Retinal pigment epithelial cell (primary cell): ENCODE measurements around the gene RMC1.
A peak's percentile ranks its signal among the peaks of the same experiment; 100 is the strongest.

ENCODE experiments used
- DNase-seq: peaks from one replicate; pipeline ENCODE4 v3.0.0-alpha.2; 2010; ENCODE audit warnings: low read depth
- H3K4me3 ChIP-seq: 2 replicates; pipeline ENCODE4 v1.5.1; 2011; ENCODE audit warnings: mild to moderate bottlenecking, low read length, control low read depth, moderate library complexity
- CTCF ChIP-seq: conservative IDR thresholded peaks from 2 replicates; pipeline ENCODE4 v1.5.1; 2011; ENCODE audit warnings: low read depth, low read length, control low read depth, inconsistent platforms

The RMC1 gene

DNA sequence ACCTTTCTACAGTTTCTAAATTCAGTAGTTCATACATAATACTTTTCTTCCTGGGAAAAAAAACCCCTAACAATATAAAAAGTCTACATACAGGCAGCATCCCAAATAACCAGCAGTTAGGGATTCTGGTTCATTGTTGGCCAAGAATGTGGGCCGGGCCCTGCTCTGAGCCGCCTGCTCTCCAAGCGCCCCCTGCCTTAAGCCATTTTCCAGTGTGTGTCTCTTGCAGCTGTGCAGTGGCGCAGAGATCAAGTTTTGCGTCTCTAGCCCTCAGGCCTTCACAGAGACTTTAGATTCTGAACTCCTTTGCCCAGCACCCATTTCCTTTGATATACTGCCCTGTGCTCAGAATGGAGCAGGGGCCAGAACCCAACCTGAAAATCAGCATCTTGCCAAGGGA lies 32.9 kb downstream of the RMC1 start:
- no peak for DNase-seq
- TF ChIP-seq CTCF, result no peak
- H3K4me3 ChIP-seq, result no peak overlapping the region

DNA sequence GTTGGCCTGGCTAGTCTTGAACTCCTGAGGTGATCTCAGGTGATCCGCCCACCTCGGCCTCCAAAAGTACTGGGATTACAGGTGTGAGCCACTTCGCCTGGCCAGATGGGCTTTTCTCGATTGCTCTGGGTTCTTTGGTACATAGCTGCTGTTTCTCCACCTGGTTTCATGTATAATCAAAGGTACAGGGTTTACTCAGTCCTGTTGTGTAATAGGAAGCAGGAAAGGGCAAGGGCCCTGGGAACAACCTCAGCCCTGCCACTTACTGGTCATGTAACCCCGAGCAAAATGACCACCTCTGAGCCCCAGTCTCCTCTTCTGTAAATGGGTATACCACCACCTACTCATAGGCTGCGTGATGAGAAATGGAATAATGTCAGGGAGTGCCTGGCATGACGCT lies 34.0 kb downstream of the RMC1 start:
- no peak for DNase-seq
- TF ChIP-seq CTCF, result no peak
- no peak overlapping the region for H3K4me3 ChIP-seq

DNA sequence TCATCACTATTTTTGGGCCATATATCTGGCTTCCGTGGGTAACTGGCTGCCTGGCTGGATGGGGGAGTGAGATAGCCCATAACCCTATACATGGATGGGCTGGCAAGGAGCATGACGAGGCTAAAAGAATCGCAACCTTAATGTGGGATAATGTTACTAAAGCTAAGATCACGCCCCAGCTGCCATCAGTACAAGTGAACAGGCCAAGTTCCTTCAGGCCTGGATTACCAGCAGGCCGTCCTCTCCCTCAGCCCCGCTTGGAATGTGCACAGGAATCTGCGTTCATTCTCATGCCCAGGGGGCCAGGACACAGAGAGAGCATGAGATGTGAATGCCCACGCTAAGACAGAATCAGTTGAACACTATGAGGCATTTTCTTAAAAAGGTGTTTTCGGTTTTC lies 34.7 kb downstream of the RMC1 start:
- DNase-seq, result peak; percentile 47
- TF ChIP-seq CTCF, result no peak
- no peak overlapping the region for H3K4me3 ChIP-seq

DNA sequence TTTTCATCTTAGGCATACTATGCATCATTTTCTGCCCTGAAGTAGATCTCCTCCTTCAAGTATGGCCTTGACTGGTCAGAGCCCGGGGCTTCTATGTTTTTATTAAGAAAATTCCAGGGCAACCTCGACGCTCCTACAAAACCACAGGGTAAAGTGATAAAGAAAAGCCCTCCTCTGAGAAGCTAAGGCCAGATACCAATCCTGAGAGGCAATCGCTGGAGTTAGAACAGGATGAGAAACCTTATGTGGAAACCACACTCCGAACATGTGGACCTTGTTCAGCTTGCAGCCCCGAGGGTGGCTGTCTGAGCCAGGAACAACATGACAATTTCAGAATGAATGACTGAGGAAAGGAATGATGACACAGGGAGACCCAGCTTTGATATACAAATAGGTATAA lies 35.6 kb downstream of the RMC1 start:
- no peak overlapping the region for H3K4me3 ChIP-seq
- no peak for TF ChIP-seq CTCF
- DNase-seq, result no peak

- no peak for DNase-seq
- TF ChIP-seq CTCF, result no peak
- no peak overlapping the region for H3K4me3 ChIP-seq
Observed at GRCh38 chr18:23539296-23539695, 36.0 kb downstream of the RMC1 start.

DNA sequence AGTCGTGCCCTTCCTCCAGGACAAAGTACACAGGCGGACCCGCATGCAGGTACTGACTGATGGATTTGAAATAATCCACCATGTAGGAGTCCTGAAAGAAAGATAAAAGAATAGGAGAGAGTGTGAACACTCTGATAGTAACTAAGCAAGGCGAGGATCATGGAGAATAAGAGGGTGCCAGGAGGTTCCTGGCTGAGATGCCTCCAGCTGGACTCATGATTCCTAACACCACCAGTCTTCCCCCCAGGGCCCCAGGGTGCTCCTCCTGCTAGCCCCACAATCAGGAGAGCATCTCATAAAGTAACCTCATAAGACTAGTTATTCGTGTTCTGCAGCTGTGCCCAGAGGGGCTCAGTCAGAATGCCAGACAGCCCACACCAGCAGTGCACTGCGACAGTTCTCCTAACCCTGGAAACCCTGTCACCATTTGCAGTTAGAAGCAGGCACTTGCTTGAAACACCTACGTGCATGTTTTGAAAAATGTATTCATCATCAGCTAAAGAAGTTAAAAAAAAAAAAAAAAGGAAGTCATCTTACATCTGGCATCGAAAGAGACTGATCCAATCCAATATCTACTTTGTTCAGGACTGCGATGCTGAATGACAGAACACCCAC lies 36.7 kb downstream of the RMC1 start:
- no peak for TF ChIP-seq CTCF
- no peak for DNase-seq
- H3K4me3 ChIP-seq, result no peak overlapping the region

- H3K4me3 ChIP-seq, result no peak overlapping the region
- DNase-seq, result no peak
- no peak for TF ChIP-seq CTCF
Observed at GRCh38 chr18:23540867-23541266, 37.6 kb downstream of the RMC1 start.
